GM19438 (cell line): Measurements from ENCODE around the gene CDC73.

Experiments used
- ATAC-seq: cut with Tn5 transposase; IDR thresholded peaks from one replicate; pipeline ENCODE4 v1.9.1; 2021; ENCODE audit warnings: low read depth; ENCODE audit not compliant: unreplicated experiment

CDC73 gene

DNA sequence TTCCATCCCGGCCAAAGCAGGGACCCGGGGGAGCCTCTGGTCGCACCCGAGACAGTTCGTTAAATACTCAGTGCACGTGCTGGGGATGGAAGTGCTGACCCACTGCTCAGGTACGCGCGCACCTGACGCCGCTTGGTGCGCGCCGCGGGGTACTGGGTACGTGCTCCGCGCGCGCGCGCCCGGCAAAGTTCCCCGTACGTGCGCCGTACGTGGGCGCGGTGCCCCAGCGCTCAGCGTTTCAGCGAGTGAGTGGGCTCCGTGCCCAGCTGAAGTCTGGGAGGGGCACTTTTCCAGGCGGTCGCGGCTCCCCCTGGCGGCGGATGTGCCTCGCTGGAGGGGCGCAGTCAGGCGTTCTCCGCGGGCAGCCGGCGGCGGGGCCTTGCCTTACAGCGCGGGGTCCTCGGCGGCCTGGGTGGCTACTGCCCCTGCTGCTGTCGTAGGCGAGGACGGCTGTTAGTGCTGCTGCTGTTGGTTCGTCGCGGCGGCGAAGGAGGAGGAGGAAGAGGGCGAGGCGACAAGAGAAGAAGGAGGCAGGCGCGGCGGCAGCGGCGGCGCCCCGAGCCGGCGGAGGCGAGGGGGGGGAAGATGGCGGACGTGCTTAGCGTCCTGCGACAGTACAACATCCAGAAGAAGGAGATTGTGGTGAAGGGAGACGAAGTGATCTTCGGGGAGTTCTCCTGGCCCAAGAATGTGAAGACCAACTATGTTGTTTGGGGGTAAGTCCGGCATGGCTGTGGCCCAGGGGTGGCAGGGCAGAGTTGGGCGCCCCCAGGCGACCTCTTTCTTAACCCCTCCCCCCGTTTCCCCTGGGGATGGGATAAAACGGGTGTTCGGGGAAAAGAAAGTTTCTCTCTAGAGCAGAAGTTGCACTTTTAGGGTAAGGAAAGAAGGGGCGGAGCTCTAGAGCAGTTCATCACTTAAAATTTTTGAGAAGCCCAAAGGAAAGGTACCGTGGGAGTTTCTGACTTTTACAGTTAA lies at the start of gene CDC73:
TSS of gene CDC73 (plus strand) at position 416 of the 978 bp plus-strand sequence. CDS start at position 586, 170 bp downstream.
- peak; percentile 90 for ATAC-seq

DNA sequence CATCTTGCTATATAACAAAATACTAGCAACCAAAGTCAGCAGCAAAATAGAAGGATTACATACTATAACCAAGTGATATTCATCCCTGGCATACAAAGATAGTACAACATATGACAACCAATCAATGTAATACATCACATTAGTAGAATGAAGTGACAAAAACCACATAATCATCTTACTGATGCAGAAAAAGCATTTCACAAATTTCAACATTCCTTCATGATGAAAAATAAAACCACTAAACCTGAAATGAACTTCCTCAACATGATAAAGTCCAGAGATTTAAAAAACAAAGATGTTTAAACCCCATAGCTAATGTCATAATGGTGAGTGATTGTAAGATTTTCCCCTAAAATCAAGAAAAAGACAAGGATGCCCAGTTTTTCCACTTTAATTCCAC lies 43.8 kb upstream of the CDC73 start:
- ATAC-seq = no peak

DNA sequence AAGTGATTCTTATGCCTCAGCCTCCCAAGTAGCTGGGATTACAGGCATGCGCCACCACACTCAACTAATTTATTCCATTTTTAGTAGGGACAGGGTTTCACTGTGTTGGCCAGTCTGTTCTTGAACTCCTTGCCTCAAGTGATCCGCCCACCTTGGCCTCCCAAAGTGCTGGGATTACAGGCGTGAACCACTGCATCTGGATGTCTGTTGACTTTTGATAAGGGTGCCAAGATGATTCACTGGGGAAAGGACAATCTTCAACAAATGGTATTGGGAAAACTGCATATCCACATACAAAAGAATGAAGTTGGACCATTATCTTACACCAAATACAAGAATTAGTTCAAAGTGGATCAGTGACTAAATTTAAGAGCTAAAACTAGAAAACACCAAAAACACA lies 42.6 kb upstream of the CDC73 start:
- ATAC-seq = no peak

DNA sequence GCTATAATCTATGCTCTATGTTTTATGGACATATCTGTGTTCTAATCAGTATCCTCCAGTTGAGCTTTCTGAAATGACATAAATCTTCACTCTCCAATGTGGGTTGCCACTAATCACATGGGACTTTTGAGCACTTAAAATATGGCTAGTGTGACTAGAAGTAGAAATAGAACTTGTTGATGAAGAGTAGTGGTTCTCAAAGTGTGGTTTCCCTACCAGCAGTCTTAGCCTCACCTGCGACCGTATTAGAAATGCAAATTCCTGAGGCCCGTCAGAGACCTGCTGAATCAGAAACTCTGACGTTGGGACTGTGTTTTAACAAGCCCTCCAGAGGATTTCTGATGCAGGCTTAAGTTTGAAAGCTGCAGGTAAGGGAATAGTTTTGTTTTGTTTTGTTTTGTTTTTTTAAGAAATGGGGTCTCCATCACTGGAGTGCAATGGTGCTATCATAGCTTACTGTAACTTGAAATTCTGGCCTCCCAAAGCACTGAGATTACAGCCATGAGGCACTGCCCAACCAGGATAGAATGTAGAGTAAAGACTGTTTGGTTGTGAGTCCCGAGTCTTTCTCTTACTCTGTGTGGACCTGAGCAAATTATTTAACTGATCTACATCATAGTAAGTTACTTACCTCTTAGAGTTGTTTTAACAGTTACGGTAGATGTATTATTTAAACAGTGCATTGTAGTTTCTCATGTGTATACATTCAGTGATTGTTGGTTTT lies 38.3 kb upstream of the CDC73 start:
- ATAC-seq = peak; percentile 72

DNA sequence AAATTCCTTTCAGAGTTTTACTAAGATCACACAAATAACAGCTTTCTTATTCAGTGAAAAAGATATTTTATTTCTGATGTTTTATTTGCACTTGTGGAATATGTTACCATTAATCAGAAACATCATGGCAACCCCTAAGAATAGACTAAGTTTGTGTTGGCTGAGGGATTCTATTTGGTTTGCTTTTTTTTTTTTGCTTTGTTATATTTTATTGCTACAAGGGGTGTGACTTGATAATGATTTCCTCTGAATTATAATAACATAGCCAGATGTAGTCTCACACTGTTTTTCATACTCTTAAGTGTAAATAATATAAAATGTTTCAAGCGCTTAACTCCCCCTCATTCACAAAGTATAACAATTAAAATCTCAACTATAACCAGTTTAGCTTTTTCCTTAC lies 36.6 kb upstream of the CDC73 start:
- no peak for ATAC-seq

DNA sequence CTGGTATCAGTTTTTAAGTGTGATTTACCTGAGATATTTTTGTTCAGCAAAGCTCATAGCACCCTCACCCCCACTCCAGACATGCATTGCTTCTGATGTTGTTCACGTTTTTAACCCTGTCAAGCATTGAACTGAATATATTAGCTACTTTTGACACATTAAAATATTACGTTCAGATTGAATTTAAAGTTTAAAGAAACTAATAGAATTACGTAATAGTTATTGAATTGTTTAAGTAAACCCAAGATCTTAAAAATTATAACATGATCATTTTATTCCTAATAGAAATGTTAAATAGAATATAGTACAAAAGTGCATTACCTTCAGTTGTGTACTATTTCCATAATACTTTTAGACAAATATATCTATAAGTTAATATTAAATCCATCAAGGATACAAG lies 35.5 kb upstream of the CDC73 start:
- no peak for ATAC-seq

DNA sequence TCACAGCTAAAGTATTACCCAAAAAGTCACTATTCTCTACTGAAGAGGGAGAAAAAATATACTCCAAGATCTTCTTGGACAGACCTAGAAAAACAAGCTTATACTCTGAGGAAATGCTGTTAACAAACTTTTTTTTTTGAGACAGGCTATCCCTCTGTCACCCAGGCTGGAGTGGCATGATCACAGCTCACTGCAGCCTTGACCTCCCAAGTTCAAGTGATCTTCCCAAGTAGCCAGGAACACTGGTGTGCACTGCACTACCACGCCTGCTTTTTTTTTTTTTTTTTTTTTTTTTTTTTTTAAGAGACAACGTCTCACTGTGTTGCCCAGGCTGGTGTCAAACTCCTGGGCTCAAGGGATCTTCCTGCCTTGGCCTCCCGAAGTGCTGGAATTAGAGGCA lies 33.9 kb upstream of the CDC73 start:
- no peak for ATAC-seq

DNA sequence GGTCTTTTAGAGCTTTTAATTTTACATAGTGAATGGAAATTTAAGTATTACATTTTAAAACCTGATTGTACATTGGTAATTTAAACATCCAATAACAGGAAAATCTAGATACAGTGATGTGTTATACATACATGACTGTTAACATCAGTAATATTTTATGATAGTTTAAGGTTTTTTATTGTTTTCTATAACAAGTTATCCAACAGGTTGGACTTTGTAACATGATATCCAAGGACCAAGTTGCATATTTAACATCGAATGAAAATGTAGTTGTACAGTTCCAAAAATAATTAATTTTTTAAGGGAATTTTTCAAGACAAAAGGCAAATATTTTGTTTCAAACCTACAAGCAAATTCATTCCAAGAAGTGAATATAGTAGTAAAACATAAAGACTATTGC lies 31.0 kb upstream of the CDC73 start:
- ATAC-seq = no peak

DNA sequence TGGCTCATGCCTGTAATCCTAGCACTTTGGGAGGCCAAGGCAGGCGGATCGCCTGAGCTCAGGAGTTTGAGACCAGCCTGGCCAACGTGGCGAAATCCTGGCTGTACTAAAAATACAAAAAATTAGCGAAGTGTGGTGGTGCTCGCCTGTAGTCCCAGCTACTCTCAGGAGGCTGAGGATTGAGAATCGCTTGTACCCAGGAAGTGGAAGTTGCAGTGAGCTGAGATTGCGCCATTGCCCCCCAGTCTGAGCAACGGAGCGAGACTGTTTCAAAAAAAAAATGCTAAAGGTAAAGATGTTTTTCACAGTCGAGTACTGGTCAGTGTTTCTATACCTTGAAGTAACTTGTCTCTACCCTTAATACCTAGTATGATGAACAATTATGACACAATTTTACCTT lies 27.7 kb upstream of the CDC73 start:
- no peak for ATAC-seq

DNA sequence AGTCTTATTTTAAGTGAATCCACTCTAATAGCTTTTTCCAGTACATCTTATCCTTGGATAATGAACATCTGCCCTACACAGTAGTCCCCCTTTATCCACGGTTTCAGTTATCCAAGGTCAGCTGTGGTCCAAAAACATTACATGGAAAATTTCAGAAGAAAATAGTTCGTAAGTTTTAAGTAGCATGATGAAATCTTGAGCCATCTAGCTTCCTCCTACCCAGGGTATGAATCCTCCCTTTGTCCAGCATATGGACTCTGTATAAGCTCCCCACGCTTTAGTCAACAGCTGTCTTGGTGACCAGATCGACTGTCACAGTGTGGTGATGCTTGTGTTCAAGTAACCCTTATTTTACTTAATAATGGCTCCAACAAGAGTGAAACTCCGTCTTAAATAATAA lies 19.2 kb upstream of the CDC73 start:
- ATAC-seq = no peak

DNA sequence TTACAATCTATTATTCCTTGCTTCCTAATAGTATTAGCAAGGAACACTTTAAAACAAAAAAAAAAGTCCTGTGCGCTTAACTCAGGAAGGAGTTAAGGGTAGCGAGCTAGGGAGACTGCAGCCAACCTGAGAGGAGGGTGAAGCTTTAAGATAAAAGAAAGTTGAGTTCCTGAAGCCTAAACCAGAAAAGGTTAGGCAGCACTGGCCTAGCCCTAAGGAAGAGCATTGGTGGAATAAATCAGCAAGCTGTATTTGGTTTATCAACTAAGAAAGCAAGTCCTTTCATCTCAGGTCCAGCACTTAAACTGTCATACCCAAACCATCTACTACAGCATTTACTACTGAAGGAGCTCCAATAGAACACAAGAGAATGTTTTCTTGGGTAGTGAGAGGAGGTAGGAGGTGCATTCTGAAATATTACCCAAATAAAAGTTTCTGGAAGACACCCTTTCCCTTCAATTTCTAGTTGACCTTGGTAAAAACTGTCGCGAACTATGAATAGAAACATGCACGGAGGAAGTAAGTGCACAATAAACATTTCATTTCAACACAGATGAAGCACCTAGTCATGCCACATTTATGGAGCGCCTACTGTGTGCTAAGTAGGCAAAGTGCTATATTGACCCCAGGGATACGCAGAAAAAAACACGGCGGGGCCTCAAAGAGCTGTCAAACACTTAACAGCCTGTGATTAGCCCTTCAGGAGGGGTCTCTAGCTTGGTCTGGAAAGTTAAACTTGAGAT lies 17.9 kb upstream of the CDC73 start:
- ATAC-seq = no peak

DNA sequence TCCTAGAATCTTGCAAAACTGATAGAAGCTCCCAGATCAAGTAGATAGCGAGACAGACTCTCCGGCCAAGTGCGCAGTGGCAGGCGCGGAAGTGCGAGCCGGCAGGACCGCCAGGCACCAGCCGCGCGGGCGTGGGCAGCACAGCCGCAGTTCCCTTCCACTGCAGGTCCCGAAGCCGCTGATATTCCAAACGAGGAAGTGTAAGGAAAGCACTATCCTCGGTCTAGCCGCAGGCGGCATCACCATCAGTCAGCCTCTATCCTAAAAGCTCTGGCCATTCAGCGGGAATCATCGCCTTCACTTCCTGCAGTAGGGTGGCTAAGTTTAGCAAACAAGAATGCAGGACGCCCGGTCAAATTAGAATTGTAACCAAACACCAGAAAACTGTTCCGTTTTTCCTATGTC lies 17.3 kb upstream of the CDC73 start:
- peak; percentile 41 for ATAC-seq

DNA sequence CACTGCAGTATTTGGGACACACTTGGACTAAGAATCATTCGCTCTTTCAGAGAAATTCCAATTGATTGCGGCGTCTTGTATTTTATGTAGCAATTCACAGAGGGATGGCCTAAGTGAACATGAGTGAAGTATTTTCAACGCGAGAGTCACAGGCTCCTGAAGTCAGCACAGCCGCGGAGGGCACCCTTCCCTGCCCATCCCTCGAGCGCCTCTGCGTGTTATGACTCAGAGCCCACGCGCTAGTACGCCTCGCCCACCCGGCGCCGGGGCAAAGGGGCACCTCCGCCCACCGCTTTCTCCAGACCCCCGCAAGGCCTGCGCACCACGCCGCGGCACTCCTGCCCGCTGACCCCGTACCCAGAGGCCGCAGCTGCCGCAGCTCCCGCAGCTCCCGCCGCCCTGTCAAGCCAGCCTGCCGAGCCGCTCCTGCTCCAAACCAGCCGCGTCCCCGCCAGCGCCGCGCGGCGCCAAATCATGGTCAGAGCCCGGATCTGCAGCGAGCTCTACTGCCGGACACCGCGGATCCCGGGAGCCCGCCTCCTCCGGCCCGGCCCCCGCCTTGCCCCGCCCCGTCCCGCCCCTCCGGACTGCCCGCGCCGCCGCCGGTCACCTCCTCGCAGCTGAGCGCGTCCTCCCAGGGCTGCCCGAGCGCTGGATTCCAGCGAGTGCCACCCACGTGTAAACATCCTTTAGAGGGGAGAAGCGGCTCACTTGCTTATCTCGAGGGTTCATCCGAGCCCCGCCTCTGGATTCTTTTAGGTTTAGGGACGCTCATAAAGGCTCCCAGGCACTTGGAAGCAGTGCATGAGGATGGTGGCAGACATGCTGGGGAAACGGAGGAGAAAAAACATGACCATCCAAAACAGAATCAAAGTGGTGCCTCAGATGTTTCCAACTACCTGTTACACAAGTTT lies 16.7 kb upstream of the CDC73 start, which contains the start of gene GLRX2:
TSS of gene GLRX2 (minus strand) at position 508 of the 914 bp plus-strand sequence. CDS start at position 476, 32 bp downstream.
- ATAC-seq = peak; percentile 90

DNA sequence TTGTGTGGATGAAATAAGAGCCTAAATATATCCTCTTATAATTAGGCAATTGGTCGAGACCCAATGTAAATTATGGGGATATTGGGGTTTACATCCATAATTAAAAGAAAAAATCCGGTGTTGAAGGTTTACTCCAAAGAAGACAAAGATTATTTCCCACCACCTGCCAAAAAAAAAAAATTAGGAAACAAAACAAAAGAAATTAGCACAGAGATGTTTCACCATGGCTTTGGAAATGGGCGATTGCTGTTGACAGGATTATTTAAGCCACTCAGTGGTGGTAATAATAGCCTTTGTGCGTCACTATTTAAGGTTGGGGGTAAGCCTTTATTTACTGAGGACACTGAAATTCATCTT lies 16.0 kb upstream of the CDC73 start:
- ATAC-seq = no peak

DNA sequence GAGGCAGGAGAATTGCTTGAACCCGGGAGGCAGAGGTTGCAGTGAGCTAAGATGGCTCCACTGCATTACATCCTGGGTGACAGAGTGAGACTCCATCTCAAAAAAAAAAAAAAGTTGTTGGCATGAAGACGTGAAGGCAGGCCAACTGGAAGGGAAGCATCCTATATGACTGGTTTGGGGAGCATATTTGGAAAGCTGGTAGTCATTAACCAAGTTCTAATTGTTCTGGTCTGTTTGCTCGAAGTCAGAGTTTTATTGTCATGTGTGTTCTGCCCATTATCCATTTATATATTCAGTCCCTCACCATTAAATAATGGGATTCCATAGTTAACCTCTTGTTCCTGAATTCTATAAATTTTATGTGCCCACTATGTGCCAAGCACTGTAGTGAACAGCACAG lies 13.4 kb upstream of the CDC73 start:
- no peak for ATAC-seq

DNA sequence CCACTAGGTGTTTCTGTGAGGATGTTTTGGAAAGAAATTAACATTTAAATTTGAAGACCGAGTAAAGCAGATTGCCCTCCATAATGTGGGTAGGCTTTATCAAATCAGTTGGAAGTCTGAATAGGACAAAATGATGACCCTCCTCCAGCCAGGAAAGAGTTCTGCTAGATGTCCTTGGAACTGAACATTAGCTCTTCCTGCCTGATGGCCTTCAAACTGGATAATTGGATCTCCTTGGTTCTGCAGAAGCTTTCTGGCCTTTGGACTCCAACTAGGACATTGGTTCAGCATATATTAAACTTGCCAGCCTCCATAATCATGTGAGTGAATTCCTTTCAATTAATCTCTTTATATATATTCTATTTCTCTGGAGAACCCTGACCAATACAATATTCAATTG lies 12.2 kb upstream of the CDC73 start:
- no peak for ATAC-seq

DNA sequence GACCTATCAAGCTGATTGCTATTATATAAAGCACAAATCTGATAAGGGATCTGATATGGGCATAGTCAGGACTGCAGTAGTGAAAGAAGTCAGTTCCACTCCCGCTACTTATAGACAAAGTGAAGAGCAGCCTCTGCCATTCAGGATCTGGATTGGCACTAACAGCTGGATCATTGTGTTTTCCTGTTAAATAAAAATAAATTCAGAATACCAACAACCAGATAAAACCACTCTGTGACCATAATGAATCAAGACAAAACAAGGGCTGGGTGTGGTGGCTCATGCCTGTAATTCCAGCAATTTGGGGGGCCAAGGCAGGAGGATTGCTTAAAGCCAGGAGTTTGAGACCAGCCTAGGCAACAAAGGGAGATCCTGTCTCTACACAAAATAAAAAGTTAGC lies 11.6 kb upstream of the CDC73 start:
- ATAC-seq = no peak

DNA sequence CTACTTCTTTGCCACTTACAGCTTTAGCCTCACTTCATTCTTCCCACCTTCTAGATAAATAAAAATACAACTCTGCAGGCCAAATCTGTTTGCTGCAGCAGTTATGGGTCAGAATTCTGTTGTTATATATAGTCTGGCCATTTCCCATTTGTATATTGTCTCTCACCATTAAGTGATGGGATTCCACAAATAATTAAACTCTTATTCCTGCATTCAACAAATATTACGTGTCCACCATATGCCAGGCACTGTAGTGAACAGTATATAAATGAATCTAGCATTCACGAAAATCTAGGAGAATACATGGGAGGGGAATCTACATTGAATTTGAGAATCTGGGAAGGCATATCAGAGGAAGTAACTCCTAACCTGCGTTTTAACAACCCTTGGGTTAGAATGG lies 11.0 kb upstream of the CDC73 start:
- ATAC-seq = no peak

DNA sequence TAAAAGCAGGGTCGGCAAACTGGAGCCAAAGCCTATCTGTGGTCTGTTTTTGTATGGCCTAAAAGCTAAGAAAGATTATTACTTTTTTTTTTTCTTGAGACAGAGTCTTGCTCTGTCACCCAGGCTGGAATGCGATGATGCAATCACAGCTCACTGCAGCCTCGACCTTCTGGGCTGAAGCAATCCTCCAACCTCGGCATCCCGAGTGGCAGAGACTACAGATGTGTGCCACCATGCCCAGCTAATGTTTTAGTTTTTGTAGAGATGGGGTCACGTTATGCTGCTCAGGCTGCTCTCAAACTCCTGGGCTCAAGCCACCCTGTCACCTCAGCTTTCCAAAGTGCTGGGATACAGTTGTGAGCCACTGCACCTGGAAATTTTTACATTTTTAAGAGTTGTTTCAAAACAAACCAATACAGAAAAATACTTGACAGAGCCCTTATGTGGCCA lies 10.2 kb upstream of the CDC73 start:
- peak; percentile 14 for ATAC-seq
